HG03378 (cell line): Measurements from ENCODE around the gene ANO10.
"Not testable (repeated sequence)": the region's sequence is repeated elsewhere in the genome, so short reads cannot be mapped to it uniquely, and the experiment has no call there.

Experiments
- ATAC-seq: cut with Tn5 transposase; IDR thresholded peaks from one replicate; pipeline ENCODE4 v1.9.1; 2021; ENCODE audit warnings: mild to moderate bottlenecking, moderate library complexity; ENCODE audit not compliant: unreplicated experiment

ANO10 gene

DNA sequence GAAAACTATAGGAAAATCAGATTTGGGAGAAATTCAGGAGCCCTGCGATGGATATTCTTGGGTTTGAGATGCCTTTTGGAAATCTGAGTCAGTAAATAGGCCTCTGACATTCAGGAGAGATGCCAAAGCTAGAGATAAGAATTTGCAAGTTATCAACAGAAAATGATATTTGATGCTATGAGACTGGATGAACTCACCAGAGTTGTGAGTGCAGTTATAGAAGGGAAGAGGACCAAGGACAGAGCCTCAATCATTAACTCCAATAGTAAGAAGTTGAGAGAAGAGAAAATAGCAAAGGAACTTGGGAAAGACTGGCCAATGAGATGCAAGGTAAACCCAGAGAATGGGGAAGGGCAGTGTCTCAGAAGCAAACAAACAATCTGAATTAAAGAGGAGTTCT, 7.9 kb upstream of the ANO10 start:
- ATAC-seq = no peak

DNA sequence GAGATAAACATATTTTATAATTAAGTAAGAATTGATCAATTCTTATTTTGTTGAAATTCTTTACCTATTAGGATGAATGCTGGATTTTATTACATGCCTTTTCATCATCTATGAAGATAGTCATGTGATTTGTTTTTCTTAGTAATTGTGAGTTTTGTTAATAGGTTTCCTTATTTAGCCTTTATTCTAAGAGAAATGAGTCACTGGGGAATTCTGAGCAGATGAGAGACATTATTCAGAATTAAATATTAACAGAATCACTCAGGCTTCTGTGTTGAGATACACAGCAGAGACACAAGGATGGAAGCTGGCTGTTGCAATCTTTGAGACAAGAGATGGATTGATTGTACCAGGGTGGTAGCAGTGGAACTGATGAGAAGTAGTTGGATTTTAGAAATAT, 7.4 kb upstream of the ANO10 start:
- peak; percentile 55 for ATAC-seq

DNA sequence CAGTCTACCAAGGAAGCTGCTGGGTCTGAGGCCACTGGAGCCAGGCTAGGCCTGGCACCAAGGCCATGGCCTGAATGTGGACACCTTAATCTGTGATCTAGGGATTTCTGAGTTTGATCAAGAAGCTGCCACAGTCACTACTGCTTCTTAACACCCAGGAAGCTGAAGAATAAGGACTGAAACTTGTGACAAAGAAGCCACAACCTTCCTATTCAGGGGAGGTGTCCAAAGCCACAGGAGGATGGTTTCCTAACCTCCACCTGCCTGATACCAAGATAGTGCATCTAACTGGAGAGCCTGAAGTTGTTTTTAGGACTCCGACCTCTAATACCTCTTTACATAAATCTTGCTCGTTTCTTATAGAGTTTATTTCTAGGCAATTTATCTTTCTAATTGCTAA, 5.5 kb upstream of the ANO10 start:
- ATAC-seq = peak; percentile 40

DNA sequence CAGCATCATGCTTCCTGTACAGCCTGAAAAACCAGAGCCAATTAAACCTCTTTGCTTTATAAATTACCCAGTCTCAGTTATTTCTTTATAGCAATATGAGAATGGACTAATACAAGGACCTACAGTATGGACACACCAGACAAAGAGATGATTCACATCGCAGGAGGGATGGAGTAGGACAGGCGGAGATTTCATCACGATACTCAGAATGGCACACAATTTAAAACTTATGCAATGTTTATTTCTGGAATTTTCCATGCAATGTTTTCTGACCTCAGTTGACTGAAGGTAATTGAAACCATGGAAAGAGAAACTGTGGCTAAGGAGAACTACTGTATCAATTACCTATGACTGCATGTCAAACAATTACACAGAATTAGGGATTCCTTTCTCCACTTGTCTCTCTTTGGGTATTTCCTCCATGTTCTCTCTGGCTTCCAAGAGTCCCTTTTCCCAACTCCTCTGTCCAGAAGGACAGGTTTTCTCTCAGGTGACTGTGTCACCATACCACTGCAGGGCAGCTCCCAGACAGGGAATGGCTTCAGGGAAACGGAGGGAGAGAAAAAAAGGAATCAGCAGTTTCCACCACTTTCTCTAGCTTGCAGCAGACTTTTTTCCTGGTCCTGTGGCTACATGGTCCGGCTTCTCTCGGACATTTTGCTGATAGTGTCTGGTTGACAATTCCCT, 3.0 kb upstream of the ANO10 start:
- ATAC-seq = no peak

DNA sequence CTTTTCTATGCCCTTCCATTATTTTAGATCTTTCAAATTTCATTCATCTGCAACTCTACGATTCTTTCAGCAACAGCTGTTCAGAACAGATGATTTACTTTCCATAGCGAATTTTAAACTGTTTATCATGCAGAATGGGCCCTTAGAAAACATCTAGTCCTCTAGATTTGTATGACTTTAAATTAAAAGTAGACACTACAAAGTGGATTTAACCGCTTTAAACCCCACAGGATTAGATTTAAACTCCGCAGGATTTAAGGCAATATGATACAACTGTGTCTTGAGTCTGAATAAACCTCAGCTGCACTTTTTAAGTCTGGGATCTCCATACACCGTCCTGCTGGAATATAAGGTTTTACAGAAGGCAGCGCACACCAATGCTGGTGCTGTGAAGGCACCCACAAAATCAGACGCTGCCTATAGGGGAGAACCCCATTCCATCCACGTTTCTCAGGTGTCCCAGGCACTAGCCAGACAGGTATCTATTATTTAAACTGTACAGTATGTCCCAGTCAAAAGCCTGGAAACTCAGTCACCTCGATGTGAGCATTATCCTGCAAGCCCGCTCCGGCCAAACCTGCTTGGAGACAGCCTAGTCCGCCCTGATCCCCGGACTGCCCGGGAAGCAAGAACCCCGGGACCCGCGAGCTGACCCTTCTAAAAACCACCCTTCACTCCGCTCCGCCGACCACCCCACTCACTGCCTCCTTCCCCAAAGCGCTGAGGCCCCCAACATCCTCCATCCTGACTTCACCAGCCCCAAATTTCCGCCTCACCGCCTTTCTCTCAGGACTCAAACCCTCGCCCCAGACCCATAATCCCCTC, 768 bp downstream of the ANO10 start:
- ATAC-seq = no peak

DNA sequence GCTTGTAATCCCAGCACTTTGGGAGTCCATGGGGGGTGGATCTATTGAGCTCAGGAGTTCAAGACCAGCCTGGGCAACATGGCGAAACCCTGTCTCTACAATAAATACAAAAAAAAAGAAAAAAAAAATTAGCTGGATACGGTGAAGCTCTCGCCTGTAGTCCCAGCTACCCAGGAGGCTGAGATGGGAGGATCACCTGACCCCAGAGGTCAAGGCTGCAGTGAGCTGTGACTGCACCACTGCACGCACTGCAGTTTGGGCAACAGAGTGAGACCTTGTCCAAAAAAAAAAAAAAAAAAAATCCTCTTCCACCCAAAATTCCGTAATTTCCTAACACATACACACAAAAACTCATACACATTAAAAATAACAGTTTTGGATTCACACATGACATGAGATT, 2.2 kb downstream of the ANO10 start:
- no peak for ATAC-seq

DNA sequence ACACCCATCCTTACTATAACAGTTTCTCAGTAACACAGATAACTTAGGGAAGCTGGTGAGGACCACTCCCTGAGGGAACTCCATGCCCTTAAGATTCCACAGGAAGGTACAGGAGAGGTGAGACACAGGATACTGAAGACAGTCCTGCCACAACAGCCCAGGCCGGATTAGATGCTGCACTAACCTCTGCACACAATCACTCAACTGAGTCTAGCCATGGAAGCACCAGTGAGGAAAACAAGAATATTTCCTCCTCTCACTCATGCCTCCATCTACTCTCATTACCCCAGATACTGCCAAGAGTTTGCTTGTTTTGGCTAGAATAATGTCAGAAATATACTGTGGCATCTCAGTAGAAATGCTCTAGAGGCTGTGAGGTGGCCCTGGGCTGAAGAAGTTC, 3.7 kb downstream of the ANO10 start:
- ATAC-seq = no peak

DNA sequence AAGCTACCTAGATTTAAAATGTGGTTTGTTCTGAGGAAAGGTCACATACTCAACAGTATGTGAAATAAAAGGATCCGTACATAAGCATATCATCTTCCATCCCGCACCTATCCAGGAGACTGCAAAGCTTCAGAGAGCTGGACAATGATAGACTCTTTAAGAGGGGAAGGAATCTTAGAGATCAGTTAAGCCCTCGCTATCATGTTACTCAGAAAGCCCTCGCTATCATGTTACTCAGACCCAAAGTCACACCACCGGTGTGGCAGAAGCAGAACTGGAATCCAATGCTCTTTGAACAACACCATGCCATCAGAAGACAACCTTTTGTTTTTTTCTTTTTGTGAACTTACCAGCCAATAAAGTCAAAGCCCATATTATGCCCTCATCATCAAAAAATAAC, 5.8 kb downstream of the ANO10 start:
- ATAC-seq = no peak

DNA sequence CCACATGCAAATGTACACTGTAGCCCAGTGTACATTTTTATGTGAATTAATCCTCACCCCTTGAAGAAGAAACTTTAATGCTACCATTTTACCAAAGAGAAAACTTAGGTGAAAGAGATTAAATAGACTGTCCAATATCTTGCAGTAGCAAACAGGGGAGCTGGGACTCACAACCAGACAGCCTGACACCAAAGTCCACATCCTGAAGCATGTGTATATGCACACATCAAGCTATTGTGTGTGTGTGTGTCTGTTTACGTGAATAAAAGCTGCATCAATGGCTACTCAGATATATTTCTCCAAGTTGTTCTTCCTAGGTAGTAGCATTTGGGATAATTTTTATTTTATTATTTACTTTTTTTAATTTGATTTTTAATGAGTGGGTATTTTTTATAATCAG, 6.7 kb downstream of the ANO10 start:
- ATAC-seq = no peak

DNA sequence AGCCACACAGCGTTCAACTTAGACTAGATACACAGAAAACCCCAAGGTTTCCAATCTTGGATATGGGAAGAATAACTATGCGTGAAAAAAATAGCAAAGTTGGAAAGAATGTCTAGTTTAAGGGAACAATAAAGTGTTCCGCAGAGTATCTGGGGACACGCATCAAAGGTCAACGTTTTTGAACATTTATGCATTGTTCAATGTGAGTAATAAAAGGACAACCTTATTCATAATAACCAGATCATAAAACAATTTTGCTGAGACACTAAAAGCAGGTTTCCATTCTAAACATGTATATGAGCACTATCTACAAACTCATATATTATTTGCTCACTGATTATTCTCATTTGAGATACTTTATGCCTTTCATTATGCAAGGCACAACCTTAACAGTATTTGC, 7.8 kb downstream of the ANO10 start:
- no peak for ATAC-seq

DNA sequence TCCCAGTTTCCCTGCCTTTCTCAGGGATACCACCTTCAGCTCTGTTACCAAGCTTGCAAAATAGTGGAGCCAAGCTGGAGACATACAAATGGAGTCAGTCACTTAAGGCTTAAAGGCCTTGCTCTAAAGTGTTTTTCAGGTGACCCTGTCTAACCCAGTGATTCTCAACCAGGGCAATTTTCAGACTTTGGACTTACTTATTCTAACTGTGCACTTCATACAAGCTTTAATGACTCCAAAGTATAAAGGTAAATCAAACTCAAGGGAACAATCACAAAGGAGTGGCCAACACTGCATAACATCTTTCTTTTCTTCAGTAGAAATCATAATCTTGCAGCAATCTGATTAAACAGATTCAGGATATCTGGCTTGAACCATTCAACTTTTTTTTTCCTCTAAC, 9.4 kb downstream of the ANO10 start:
- ATAC-seq = no peak

DNA sequence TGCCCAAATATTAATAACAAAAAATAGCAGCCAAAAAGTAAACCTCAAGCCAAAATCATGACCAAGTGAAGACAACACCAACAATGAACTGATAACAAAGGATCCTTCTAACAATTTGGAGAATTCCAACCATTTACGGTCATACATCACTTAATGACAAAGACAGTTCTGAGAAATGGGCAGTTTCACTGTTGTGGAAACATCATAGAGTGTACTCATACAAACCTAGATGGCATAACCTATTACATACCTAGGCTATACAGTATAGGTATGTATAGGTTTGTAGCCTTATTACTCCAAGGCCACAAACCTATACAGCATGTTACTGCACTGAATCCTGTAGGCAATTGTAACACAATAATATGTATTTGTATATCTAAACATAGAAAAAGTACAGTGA, 12.4 kb downstream of the ANO10 start:
- ATAC-seq = no peak

DNA sequence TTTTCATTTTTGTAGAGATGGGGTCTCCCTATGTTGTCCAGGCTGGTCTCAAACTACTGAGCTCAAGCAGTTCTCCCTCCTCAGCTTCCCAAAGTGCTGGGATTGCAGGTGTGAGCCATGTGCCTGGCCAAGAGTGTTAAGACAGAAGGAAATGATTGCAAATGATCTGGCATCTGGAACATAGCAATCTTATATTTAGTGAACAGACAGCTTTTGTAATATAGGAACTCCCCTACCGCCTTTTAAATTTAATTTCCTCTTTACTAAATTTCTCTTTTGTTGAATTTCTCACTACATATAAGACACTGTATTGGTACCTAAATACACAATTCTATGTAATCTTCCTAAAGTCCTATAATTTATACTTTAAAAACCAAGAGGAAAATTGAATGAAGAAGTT, 13.1 kb downstream of the ANO10 start:
- ATAC-seq = no peak

DNA sequence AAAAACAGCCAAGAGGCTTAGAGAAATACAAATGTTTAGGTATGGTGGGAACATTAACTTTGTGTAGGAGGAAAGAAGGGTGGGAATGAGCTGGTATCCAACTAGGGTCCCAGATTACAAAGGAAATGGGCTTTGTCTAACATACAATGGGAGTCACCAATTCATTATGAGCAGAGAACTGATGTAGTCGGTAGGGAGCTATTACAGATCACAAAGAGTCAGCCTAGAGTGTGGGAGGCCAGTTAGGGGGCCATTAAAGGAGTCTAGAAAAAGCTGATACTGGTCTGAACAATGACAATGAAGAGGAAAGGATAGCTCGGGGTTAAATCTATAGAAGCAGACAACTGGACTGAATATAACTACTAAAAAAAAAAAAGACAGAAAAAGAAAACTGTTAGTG, 15.5 kb downstream of the ANO10 start:
- no peak for ATAC-seq

DNA sequence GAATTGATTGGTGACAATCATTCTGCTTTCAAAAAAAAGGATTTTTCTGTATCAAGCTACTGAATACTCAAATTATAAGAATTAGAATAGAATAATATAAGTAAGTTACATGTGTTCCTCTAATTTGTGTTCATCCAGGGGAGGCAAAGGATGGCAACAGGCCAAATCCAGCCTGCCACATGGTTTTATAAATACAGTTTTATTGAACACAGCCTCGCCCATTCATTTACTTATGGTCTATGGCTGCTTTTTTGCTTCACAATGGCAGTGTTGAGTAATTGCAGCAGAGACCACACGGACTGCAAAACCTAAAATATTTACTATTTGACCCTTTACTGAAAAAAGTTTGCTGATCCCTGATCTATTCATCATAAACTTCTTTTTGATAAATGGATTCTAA, 21.9 kb downstream of the ANO10 start:
- not testable (repeated sequence) for ATAC-seq

DNA sequence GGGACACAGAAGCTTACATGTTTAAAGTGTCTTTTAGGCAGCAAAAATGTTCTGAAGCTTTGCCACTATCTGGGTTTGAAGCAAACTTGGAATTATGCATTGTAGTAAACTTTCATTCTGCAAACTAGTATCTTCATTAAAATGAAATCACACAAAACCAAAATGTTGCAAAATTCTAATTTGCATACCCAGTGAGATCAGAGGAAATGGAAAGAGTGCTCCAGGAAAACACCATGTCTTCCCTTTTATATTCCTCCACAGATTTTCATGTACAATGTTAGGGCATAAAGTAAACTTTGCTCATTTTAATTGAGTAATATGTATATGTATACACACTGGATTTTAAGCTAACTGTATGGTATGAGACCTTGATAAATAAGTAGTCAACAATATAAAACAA, 23.9 kb downstream of the ANO10 start:
- ATAC-seq = no peak

DNA sequence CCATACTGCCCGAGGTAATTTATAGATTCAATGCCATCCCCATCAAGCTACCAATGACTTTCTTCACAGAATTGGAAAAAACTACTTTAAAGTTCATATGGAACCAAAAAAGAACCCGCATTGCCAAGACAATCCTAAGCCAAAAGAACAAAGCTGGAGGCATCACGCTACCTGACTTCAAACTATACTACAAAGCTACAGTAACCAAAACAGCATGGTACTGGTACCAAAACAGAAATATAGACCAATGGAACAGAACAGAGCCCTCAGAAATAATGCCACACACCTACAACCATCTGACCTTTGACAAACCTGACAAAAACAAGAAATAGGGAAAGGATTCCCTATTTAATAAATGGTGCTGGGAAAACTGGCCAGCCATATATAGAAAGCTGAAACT, 25.6 kb downstream of the ANO10 start:
- not testable (repeated sequence) for ATAC-seq

DNA sequence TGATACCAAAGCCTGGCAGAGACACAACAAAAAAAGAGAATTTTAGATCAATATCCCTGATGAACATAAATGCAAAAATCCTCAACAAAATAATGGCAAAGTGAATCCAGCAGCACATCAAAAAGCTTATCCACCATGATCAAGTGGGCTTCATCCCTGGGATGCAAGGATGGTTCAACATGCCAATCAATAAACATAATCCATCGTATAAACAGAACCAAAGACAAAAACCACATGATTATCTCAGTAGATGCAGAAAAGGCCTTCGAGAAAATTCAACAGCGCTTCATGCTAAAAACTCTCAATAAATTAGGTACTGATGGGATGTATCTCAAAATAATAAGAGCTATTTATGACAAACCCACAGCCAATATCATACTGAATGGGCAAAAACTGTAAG, 26.5 kb downstream of the ANO10 start:
- ATAC-seq = not testable (repeated sequence)

DNA sequence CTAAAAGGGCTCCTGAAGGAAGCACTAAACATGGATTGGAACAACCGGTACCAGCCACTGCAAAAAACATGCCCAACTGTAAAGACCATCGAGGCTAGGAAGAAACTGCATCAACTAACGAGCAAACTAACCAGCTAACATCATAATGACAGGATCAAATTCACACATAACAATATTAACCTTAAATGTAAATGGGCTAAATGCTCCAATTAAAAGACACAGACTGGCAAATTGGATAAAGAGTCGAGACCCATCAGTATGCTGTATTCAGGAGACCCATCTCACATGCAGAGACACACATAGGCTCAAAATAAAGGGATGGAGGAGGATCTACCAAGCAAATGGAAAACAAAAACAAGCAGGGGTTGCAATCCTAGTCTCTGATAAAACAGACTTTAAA, 28.2 kb downstream of the ANO10 start:
- ATAC-seq = not testable (repeated sequence)

DNA sequence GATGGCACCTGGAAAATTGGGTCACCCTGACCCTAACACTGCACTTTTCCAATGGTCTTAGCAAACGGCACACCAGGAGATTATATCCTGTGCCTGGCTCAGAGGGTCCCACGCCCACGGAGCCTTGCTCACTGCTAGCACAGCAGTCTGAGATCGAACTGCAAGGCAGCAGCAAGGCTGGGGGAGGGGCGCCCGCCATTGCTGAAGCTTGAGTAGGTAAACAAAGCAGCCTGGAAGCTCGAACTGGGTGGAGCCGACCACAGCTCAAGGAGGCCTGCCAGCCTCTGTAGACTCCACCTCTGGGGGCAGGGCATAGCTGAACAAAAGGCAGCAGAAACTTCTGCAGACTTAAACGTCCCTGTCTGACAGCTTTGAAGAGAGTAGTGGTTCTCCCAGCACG, 29.9 kb downstream of the ANO10 start:
- not testable (repeated sequence) for ATAC-seq

DNA sequence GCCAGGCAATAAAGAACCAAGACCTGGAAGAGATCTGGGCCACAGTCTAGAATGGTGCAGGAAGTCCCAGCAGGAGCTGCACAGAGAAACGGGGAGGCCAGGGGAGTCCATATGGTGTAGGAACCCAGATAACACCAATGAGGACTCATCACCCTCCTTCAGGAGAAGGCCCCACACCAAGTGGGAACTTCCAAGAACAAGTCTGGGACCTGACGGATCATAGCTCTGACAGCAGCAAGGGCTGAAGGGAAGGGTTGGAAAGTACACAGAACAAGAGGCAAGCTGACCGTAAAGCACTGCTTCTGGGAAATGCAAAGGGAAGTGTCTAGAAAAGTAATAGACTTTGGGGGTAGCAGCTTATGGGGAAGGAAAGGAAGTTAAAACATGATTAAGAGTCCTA, 34.5 kb downstream of the ANO10 start:
- ATAC-seq = no peak

DNA sequence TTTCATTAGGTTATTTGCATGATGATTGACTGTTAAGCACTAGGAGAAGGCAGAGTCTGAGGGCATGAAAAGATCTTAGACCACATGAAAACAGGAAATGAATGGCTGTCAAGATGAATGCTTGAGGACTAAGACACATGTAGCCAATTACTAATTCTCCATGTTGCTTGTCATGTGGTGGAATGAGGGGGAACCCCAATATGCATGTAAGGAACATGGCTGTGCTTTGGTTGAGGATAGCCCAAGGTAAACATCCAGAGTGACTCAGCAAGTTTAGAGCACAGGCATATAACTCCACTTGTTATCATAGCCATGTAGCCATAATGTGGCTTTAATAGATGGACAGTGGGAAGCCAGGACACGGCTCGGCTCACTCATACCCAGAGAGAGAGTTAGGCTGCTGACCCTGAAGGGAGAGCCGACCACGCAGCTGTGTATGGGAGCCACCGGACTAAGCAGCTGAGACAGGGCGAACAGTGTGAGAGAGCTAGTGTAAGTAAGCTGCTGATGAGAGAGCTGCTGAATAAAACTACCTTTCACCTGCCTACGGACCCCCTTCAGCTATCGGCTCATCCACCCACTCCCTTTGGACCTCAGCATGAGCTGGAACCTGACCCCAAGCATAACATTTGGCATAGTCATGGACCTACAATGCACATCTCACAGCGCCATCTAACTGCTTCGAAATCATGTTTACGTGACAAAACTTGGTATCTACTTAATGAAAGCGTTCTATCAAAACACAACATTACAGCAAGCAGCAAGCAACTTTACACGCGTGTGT, 37.6 kb downstream of the ANO10 start:
- no peak for ATAC-seq
